Measurements from ENCODE around the gene CCDC148.

Gene CCDC148

GRCh38 chr2:158172719-158173118, 283.8 kb downstream of the CCDC148 start:
- no peak for DNase-seq (ENCODE audit: low read depth)

- DNase-seq (ENCODE audit: low read depth) = no peak
These were observed 302.0 kb downstream of the CCDC148 start for GRCh38 chr2:158154596-158154995.

GRCh38 chr2:158153270-158154015, 303.1 kb downstream of the CCDC148 start:
- no peak for DNase-seq (ENCODE audit: low read depth)

GRCh38 chr2:158144914-158145625, 311.5 kb downstream of the CCDC148 start:
- DNase-seq (ENCODE audit: low read depth) = no peak

- no peak for DNase-seq (ENCODE audit: low read depth)
These were observed 312.7 kb downstream of the CCDC148 start for GRCh38 chr2:158143703-158144360.

- no peak for DNase-seq (ENCODE audit: low read depth)
These were observed 313.8 kb downstream of the CCDC148 start for GRCh38 chr2:158142568-158143332.

- DNase-seq (ENCODE audit: low read depth) = no peak
These were observed 314.4 kb downstream of the CCDC148 start for GRCh38 chr2:158142165-158142564.

- no peak for DNase-seq (ENCODE audit: low read depth)
These were observed 316.4 kb downstream of the CCDC148 start for GRCh38 chr2:158140201-158140600.

GRCh38 chr2:158138255-158138654, 318.3 kb downstream of the CCDC148 start:
- no peak for DNase-seq (ENCODE audit: low read depth)

GRCh38 chr2:158135096-158135495, 321.5 kb downstream of the CCDC148 start:
- DNase-seq (ENCODE audit: low read depth) = no peak

GRCh38 chr2:158134655-158135054, 321.9 kb downstream of the CCDC148 start:
- no peak for DNase-seq (ENCODE audit: low read depth)

GRCh38 chr2:158134055-158134454, 322.5 kb downstream of the CCDC148 start:
- no peak for DNase-seq (ENCODE audit: low read depth)

GRCh38 chr2:158131919-158132566, 324.5 kb downstream of the CCDC148 start:
- DNase-seq (ENCODE audit: low read depth) = no peak

- no peak for DNase-seq (ENCODE audit: low read depth)
These were observed 325.1 kb downstream of the CCDC148 start for GRCh38 chr2:158131483-158131912.

- DNase-seq (ENCODE audit: low read depth) = no peak
These were observed 325.6 kb downstream of the CCDC148 start for GRCh38 chr2:158130832-158131473.

- no peak for DNase-seq (ENCODE audit: low read depth)
These were observed 327.5 kb downstream of the CCDC148 start for GRCh38 chr2:158129037-158129436.

- no peak for DNase-seq (ENCODE audit: low read depth)
These were observed 328.2 kb downstream of the CCDC148 start for GRCh38 chr2:158128168-158128973.

GRCh38 chr2:158127380-158127804, 329.2 kb downstream of the CCDC148 start:
- DNase-seq (ENCODE audit: low read depth) = no peak

GRCh38 chr2:158125756-158126498, 330.6 kb downstream of the CCDC148 start:
- no peak for DNase-seq (ENCODE audit: low read depth)

GRCh38 chr2:158124896-158125295, 331.7 kb downstream of the CCDC148 start:
- DNase-seq (ENCODE audit: low read depth) = no peak

Data from stimulated activated CD4-positive, alpha-beta T cell treated with anti-CD3 and anti-CD28 coated beads, Interleukin-2, amount 100 ng/mL, for 4 hours (primary cell).